IMR-90 (cell line): Measurements from ENCODE around the gene SDF2L1. TPM values are rescaled to one million over a fixed set of nuclear protein-coding genes. Genes with fewer than 3 reads are reported as not detected.

ENCODE experiments used
- ATAC-seq: fragments of 200-7000 bp; cut with Tn5 transposase; 2 replicates; pipeline ENCODE4 v1.9.1; 2020; ENCODE audit warnings: low read depth, mild to moderate bottlenecking, moderate library complexity
- BruUV-seq: library from RNA; stranded (reverse); fragments of 400-500 nt; replicated peaks from 2 replicates; lab custom pipeline; 2021; lab: Mats Ljungman, UMichigan
- CTCF ChIA-PET: fragments of 300-600 bp; formaldehyde crosslinking; extraction: SDS; loops from one replicate; lab custom pipeline; 2021; ENCODE audit warnings: antibody characterized with exemption; lab: Yijun Ruan, JAX
- POLR2A ChIA-PET: fragments of 300-600 bp; sonication (Branson Sonifier 250); formaldehyde crosslinking; loops from one replicate; lab custom pipeline; 2022; ENCODE audit warnings: antibody characterized with exemption; ENCODE audit not compliant: unreplicated experiment; lab: Charles Lee
- DNase-seq: peaks from one replicate; pipeline ENCODE4 v3.0.0; 2013
- H2AFZ ChIP-seq: replicated peaks from 2 replicates; pipeline ENCODE3; 2013; ENCODE audit warnings: low read length, mild to moderate bottlenecking; ENCODE audit not compliant: poor library complexity
- H2AK5ac ChIP-seq: 2 replicates; pipeline ENCODE4 v1.6.1; 2013; ENCODE audit warnings: low read depth, low read length, inconsistent platforms
- H2AK9ac ChIP-seq: replicated peaks from 2 replicates; pipeline ENCODE3; 2013; ENCODE audit warnings: mild to moderate bottlenecking, low read depth, low read length, moderate library complexity; ENCODE audit not compliant: poor library complexity
- H2BK120ac ChIP-seq: 2 replicates; pipeline ENCODE4 v1.6.1; 2013; ENCODE audit warnings: low read depth, low read length, inconsistent platforms
- H2BK15ac ChIP-seq: 3 replicates; pipeline ENCODE4 v1.6.1; 2013; ENCODE audit warnings: low read depth, low read length, inconsistent platforms
- H2BK20ac ChIP-seq: 2 replicates; pipeline ENCODE4 v1.6.1; 2013; ENCODE audit warnings: low read depth, mild to moderate bottlenecking, inconsistent platforms, low read length, moderate library complexity
- H2BK5ac ChIP-seq: 2 replicates; pipeline ENCODE4 v1.6.1; 2013; ENCODE audit warnings: mild to moderate bottlenecking, low read depth, low read length, inconsistent platforms; ENCODE audit not compliant: poor library complexity, severe bottlenecking
- H3K14ac ChIP-seq: replicated peaks from 2 replicates; pipeline ENCODE4 v1.6.1; 2013; ENCODE audit warnings: low read depth, low read length, inconsistent platforms
- H3K18ac ChIP-seq: 2 replicates; pipeline ENCODE4 v1.6.1; 2013; ENCODE audit warnings: low read depth, low read length, control low read depth
- H3K23ac ChIP-seq: 2 replicates; pipeline ENCODE4 v1.6.1; 2013; ENCODE audit warnings: low read depth, low read length, inconsistent platforms
- H3K27ac ChIP-seq: 2 replicates; pipeline ENCODE4 v1.5.1; 2013; ENCODE audit warnings: mild to moderate bottlenecking, control low read depth, low read length; ENCODE audit not compliant: insufficient read depth
- H3K27me3 ChIP-seq: 2 replicates; pipeline ENCODE4 v1.6.1; 2013; ENCODE audit warnings: low read length; ENCODE audit not compliant: control insufficient read depth, insufficient read depth
- H3K36me3 ChIP-seq: 2 replicates; pipeline ENCODE4 v1.6.1; 2013; ENCODE audit warnings: low read length, mixed read lengths; ENCODE audit not compliant: control insufficient read depth, insufficient read depth
- H3K4ac ChIP-seq: 2 replicates; pipeline ENCODE4 v1.6.1; 2013; ENCODE audit warnings: low read depth, low read length, inconsistent platforms
- H3K4me1 ChIP-seq: 2 replicates; pipeline ENCODE4 v1.6.1; 2013; ENCODE audit warnings: low read length, mixed read lengths; ENCODE audit not compliant: control insufficient read depth, insufficient read depth
- H3K4me2 ChIP-seq: 2 replicates; pipeline ENCODE4 v1.6.1; 2013; ENCODE audit warnings: low read depth, mild to moderate bottlenecking, control low read depth, low read length, moderate library complexity
- H3K4me3 ChIP-seq: 2 replicates; pipeline ENCODE4 v1.5.1; 2013; ENCODE audit warnings: low read depth, mild to moderate bottlenecking, control low read depth, low read length, moderate library complexity; ENCODE audit not compliant: insufficient read depth
- H3K56ac ChIP-seq: 2 replicates; pipeline ENCODE4 v1.6.1; 2013; ENCODE audit warnings: low read length, inconsistent platforms; ENCODE audit not compliant: insufficient read depth; ENCODE audit errors: extremely low read depth
- H3K79me1 ChIP-seq, 2 experiments: 2 replicates each; pipeline ENCODE4 v1.6.1; 2013; ENCODE audit warnings: low read length in 2 of 2, inconsistent platforms in 1 of 2, low read depth in 1 of 2
- H3K9ac ChIP-seq: 2 replicates; pipeline ENCODE4 v1.6.1; 2013; ENCODE audit warnings: low read depth, low read length, control low read depth
- H3K9me1 ChIP-seq: 2 replicates; pipeline ENCODE4 v1.6.1; 2013; ENCODE audit warnings: low read length, inconsistent platforms; ENCODE audit not compliant: insufficient read depth
- H3K9me3 ChIP-seq: 2 replicates; pipeline ENCODE4 v1.6.1; 2013; ENCODE audit warnings: low read length; ENCODE audit not compliant: control insufficient read depth, insufficient read depth
- H4K20me1 ChIP-seq: 2 replicates; pipeline ENCODE4 v1.6.1; 2013; ENCODE audit warnings: low read length, inconsistent platforms; ENCODE audit not compliant: insufficient read depth
- H4K5ac ChIP-seq: 2 replicates; pipeline ENCODE4 v1.6.1; 2013; ENCODE audit warnings: mild to moderate bottlenecking, low read depth, low read length, control low read depth
- H4K8ac ChIP-seq, 2 experiments: 2 replicates each; pipeline ENCODE4 v1.6.1; 2013; ENCODE audit warnings: low read depth in 2 of 2, low read length in 2 of 2, control low read depth in 1 of 2, inconsistent platforms in 1 of 2
- H4K91ac ChIP-seq: 2 replicates; pipeline ENCODE4 v1.6.1; 2013; ENCODE audit warnings: low read depth, low read length, inconsistent platforms; ENCODE audit not compliant: insufficient read depth
- BHLHE40 ChIP-seq: fragments of 150-350 bp; IDR thresholded peaks from 2 replicates; pipeline ENCODE4 v1.6.1; 2016; ENCODE audit warnings: mild to moderate bottlenecking, low read depth, low read length
- CTCF ChIP-seq: conservative IDR thresholded peaks from 2 replicates; pipeline ENCODE4 v1.5.1; 2012; ENCODE audit warnings: mild to moderate bottlenecking, low read depth, low read length, improper control_type of control experiment
- ELK1 ChIP-seq: fragments of 150-350 bp; IDR thresholded peaks from 2 replicates; pipeline ENCODE4 v1.6.1; 2016; ENCODE audit warnings: low read depth, mild to moderate bottlenecking, low read length, moderate library complexity, borderline replicate concordance
- FOS ChIP-seq: fragments of 150-350 bp; IDR thresholded peaks from 2 replicates; pipeline ENCODE4 v1.6.1; 2016; ENCODE audit warnings: low read depth, low read length
- MAFK ChIP-seq: IDR thresholded peaks from 2 replicates; pipeline ENCODE4 v1.6.1; 2012; ENCODE audit warnings: low read depth, low read length, improper control_type of control experiment
- MXI1 ChIP-seq: IDR thresholded peaks from 2 replicates; pipeline ENCODE4 v1.6.1; 2012; ENCODE audit warnings: low read depth, mild to moderate bottlenecking, low read length, moderate library complexity, borderline replicate concordance
- POLR2A ChIP-seq: IDR thresholded peaks from 2 replicates; pipeline ENCODE4 v1.6.1; 2012; ENCODE audit warnings: mild to moderate bottlenecking, low read depth, low read length
- RAD21 ChIP-seq: IDR thresholded peaks from 2 replicates; pipeline ENCODE4 v1.6.1; 2012; ENCODE audit warnings: low read length, improper control_type of control experiment
- RFX5 ChIP-seq: IDR thresholded peaks from 2 replicates; pipeline ENCODE4 v1.8.0; 2012; ENCODE audit warnings: low read depth, mild to moderate bottlenecking, low read length, moderate library complexity
- SMC3 ChIP-seq: fragments of 150-350 bp; IDR thresholded peaks from 2 replicates; pipeline ENCODE4 v1.6.1; 2016; ENCODE audit warnings: low read depth, mild to moderate bottlenecking, antibody characterized with exemption, low read length, moderate library complexity
- USF2 ChIP-seq: fragments of 150-350 bp; IDR thresholded peaks from 2 replicates; pipeline ENCODE4 v1.6.1; 2017; ENCODE audit warnings: mild to moderate bottlenecking, antibody characterized with exemption, low read length, low read depth
- WGBS, 2 experiments: methylation state at CpG; one replicate each; pipeline versions ENCODE4 v1.1.5 to v1.1.7; 2013; ENCODE audit warnings: missing lambda C conversion rate in 2 of 2; ENCODE audit not compliant: insufficient read length in 1 of 2; ENCODE audit errors: extremely low coverage in 2 of 2; 5-methylcytosine and 5-hydroxymethylcytosine counted together
- dilution Hi-C: fragments of 300-500 bp; cut with HindIII; formaldehyde crosslinking; loops from one replicate; pipeline ENCODE4 v1.14.3; 2018; ENCODE audit warnings: low sequenced_read_pairs; ENCODE audit not compliant: unreplicated experiment
- in situ Hi-C: fragments of 300-500 bp; cut with MboI; formaldehyde crosslinking; loops from 3 replicates; pipeline ENCODE4 v1.14.3; 2019; ENCODE audit warnings: low sequenced_read_pairs, inconsistent platforms, mixed read lengths
- intact Hi-C: fragments of 100-400 bp; cut with micrococcal nuclease; formaldehyde crosslinking; loops from 2 replicates; pipeline ENCODE4 v1.10.0; 2022
- polyA plus RNA-seq, 3 experiments: library from polyadenylated mRNA; depleted of rRNA; stranded (reverse); fragments of >200 nt; gene quantifications; 2 replicates each; pipeline ENCODE4 v1.2.3, GENCODE V29; 2012; ENCODE audit warnings: low replicate concordance in 1 of 3
- total RNA-seq: library from RNA; depleted of rRNA; stranded (reverse); fragments of >200 nt; gene quantifications from 2 replicates; pipeline ENCODE4 v1.2.3, GENCODE V29; 2012

The SDF2L1 gene
- total and polyA plus RNA-seq, 2 of the 4 experiments (the other 2 are of a cell fraction) = 18.8 to 51.1 TPM

GRCh38 chr22:21672107-21672629 is 30.1 kb downstream of the SDF2L1 start:
- H3K79me1 ChIP-seq = peaks cover 23 to 39% of the 10 kb centered on the region in 2 experiments
- in situ Hi-C loops (no loop called here), dilution Hi-C loops (no loop called here), intact Hi-C loops (no loop called here)
- H4K8ac ChIP-seq = no peak overlapping the region
- no peaks in the 10 kb centered on the region for H3K4me1 ChIP-seq
- no peaks in the 10 kb centered on the region; the same call in 1 of the 2 replicates for H4K20me1 ChIP-seq
- H2BK15ac ChIP-seq = no peak overlapping the region
- ATAC-seq (no peak), DNase-seq (no peak)
- 100% methylated on average over 2 of the region's 6 CpGs; no CpG with 5 or more reads in 1 of the 2 experiments for WGBS, 2 experiments
- H2AFZ ChIP-seq = no peak overlapping the region
- no peak overlapping the region for H4K91ac ChIP-seq
- no TSS peak for BruUV-seq
- no peak overlapping the region for H3K23ac ChIP-seq
- TF ChIP-seq POLR2A (no peak), SMC3 (no peak), MXI1 (no peak), USF2 (no peak), BHLHE40 (no peak), MAFK (no peak), FOS (no peak), ELK1 (no peak), RFX5 (no peak), CTCF (no peak), RAD21 (no peak)
- H3K27ac ChIP-seq = no peak overlapping the region
- H2BK5ac ChIP-seq = no peak overlapping the region
- no peak overlapping the region for H3K4me2 ChIP-seq
- H3K9me3 ChIP-seq = no peaks in the 10 kb centered on the region
- H3K18ac ChIP-seq = no peak overlapping the region
- no peak overlapping the region for H2AK5ac ChIP-seq
- H3K36me3 ChIP-seq = peaks cover 41% of the 10 kb centered on the region
- H3K14ac ChIP-seq = no peak overlapping the region
- no peak overlapping the region for H4K5ac ChIP-seq
- H3K4me3 ChIP-seq = no peak overlapping the region
- CTCF ChIA-PET = no interaction called here
- H3K27me3 ChIP-seq = no peaks in the 10 kb centered on the region
- peaks cover 7% of the 10 kb centered on the region for H3K9me1 ChIP-seq
- no peak overlapping the region for H2BK20ac ChIP-seq
- no peak overlapping the region for H2BK120ac ChIP-seq
- H2AK9ac ChIP-seq = no peak overlapping the region
- no peak overlapping the region for H3K56ac ChIP-seq
- POLR2A ChIA-PET = no interaction called here
- H3K9ac ChIP-seq = no peak overlapping the region
- H3K4ac ChIP-seq = no peak overlapping the region
